SK-N-SH (cell line): ENCODE measurements around the gene PLEKHG2.

Experiments used
- ELF1 ChIP-seq: IDR thresholded peaks from 2 replicates; pipeline ENCODE4 v1.4.0; 2012
- EP300 ChIP-seq, 2 experiments: IDR thresholded peaks; 2 replicates each; pipeline versions ENCODE4 v1.4.0 to v1.6.1; 2012; ENCODE audit warnings: borderline replicate concordance in 1 of 2, low read depth in 1 of 2, low read length in 1 of 2
- EZH2phosphoT487 ChIP-seq: fragments of 200-600 bp; sonication (generic); IDR thresholded peaks from 2 replicates; pipeline ENCODE4 v1.6.1; 2017; ENCODE audit warnings: low read depth, mixed run types, mild to moderate bottlenecking, antibody characterized with exemption, moderate library complexity, borderline replicate concordance
- GABPA ChIP-seq: IDR thresholded peaks from 2 replicates; pipeline ENCODE4 v1.4.0; 2012; ENCODE audit warnings: low read depth, mild to moderate bottlenecking
- IRF3 ChIP-seq: fragments of 150-350 bp; IDR thresholded peaks from 2 replicates; pipeline ENCODE4 v1.6.1; 2016; ENCODE audit warnings: mild to moderate bottlenecking, low read depth, low read length
- JUND ChIP-seq: IDR thresholded peaks from 2 replicates; pipeline ENCODE4 v1.4.0; 2012
- NFIC ChIP-seq: IDR thresholded peaks from 2 replicates; pipeline ENCODE4 v1.4.0; 2012; ENCODE audit warnings: borderline replicate concordance
- RFX5 ChIP-seq: IDR thresholded peaks from 2 replicates; pipeline ENCODE4 v1.6.1; 2012; ENCODE audit warnings: mild to moderate bottlenecking, improper control_type of control experiment, low read length
- USF2 ChIP-seq: fragments of 150-350 bp; IDR thresholded peaks from 2 replicates; pipeline ENCODE4 v1.6.1; 2017; ENCODE audit warnings: antibody characterized with exemption, low read length, low read depth, borderline replicate concordance
- TF ChIP-seq, protein P1 (sequence below): fragments of 200-600 bp; sonication (generic); IDR thresholded peaks from 2 replicates; pipeline ENCODE4 v1.6.1; 2017; ENCODE audit warnings: antibody characterized with exemption, mild to moderate bottlenecking, moderate library complexity
- TF ChIP-seq, protein P2 (sequence below): IDR thresholded peaks from 2 replicates; pipeline ENCODE4 v1.4.0; 2012; ENCODE audit warnings: low read depth, borderline replicate concordance

DNA sequence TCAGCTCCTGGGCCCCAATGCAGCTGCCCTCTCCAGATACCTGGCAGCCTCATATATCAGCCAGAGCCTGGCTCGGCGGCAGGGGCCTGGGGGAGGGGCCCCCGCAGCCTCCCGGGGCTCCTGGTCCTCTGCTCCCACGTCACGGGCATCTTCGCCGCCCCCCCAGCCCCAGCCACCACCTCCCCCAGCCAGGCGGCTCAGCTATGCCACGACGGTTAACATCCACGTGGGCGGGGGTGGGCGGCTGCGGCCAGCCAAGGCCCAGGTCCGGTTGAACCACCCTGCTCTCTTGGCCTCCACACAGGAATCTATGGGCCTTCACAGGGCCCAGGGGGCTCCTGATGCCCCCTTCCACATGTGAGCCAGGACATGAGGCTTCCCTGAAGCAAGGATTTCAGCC is 12.5 kb downstream of the PLEKHG2 start:
- TF ChIP-seq EP300 (IDR thresholded peaks at IDR 0.05; ENCODE audit: borderline replicate concordance in 1 of 2, low read depth in 1 of 2, low read length in 1 of 2) (no peak), JUND (no peak), GABPA (no peak), EZH2phosphoT487 (no peak), ELF1 (no peak), IRF3 (no peak), NFIC (no peak), USF2 (no peak), RFX5 (no peak)
- TF ChIP-seq, protein P1, sequence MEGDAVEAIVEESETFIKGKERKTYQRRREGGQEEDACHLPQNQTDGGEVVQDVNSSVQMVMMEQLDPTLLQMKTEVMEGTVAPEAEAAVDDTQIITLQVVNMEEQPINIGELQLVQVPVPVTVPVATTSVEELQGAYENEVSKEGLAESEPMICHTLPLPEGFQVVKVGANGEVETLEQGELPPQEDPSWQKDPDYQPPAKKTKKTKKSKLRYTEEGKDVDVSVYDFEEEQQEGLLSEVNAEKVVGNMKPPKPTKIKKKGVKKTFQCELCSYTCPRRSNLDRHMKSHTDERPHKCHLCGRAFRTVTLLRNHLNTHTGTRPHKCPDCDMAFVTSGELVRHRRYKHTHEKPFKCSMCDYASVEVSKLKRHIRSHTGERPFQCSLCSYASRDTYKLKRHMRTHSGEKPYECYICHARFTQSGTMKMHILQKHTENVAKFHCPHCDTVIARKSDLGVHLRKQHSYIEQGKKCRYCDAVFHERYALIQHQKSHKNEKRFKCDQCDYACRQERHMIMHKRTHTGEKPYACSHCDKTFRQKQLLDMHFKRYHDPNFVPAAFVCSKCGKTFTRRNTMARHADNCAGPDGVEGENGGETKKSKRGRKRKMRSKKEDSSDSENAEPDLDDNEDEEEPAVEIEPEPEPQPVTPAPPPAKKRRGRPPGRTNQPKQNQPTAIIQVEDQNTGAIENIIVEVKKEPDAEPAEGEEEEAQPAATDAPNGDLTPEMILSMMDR, result no peak
- TF ChIP-seq, protein P2, sequence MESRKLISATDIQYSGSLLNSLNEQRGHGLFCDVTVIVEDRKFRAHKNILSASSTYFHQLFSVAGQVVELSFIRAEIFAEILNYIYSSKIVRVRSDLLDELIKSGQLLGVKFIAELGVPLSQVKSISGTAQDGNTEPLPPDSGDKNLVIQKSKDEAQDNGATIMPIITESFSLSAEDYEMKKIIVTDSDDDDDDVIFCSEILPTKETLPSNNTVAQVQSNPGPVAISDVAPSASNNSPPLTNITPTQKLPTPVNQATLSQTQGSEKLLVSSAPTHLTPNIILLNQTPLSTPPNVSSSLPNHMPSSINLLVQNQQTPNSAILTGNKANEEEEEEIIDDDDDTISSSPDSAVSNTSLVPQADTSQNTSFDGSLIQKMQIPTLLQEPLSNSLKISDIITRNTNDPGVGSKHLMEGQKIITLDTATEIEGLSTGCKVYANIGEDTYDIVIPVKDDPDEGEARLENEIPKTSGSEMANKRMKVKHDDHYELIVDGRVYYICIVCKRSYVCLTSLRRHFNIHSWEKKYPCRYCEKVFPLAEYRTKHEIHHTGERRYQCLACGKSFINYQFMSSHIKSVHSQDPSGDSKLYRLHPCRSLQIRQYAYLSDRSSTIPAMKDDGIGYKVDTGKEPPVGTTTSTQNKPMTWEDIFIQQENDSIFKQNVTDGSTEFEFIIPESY, result no peak
